Subcutaneous adipose tissue (tissue), 4 donors: ENCODE results near the gene COQ3. TPM values are rescaled to one million over a fixed set of nuclear protein-coding genes. Genes with fewer than 3 reads are reported as not detected.

Experiments
- total RNA-seq, 4 donors: library from RNA; depleted of rRNA; stranded (reverse); fragments of >200 nt; gene quantifications; one replicate each; pipeline ENCODE4 v1.1.0, GENCODE V29; 2016
- TF ChIP-seq, protein P1 (sequence below): fragments of 450-650 bp; IDR thresholded peaks from one replicate; pipeline ENCODE4 v1.5.1; 2016; ENCODE audit warnings: low read depth, mild to moderate bottlenecking, control low read depth, antibody characterized with exemption, moderate library complexity

The COQ3 gene
- total RNA-seq, 4 donors from 2014 or later: 2.4 to 10.2 (median 2.8) TPM

DNA sequence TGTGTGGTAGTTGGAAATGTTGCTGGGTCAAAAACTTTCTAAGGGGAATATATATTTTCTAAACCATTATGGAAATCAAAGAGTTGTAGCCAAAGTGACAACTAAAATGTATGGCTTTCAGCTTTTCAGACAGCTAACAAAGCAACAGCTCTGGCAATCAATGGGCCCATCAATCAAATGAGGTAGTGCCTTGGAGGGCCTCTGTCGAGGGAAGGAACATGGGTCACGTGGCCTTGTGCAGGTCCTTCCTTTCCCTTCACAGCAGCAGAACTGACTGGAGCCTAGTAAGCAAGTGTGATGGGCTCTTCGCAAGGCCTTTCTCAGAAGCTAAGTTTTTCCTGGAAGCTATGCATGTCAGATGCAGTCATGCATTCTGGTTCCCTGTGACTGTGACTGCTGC, 62.5 kb downstream of the COQ3 start:
- TF ChIP-seq, protein P1, sequence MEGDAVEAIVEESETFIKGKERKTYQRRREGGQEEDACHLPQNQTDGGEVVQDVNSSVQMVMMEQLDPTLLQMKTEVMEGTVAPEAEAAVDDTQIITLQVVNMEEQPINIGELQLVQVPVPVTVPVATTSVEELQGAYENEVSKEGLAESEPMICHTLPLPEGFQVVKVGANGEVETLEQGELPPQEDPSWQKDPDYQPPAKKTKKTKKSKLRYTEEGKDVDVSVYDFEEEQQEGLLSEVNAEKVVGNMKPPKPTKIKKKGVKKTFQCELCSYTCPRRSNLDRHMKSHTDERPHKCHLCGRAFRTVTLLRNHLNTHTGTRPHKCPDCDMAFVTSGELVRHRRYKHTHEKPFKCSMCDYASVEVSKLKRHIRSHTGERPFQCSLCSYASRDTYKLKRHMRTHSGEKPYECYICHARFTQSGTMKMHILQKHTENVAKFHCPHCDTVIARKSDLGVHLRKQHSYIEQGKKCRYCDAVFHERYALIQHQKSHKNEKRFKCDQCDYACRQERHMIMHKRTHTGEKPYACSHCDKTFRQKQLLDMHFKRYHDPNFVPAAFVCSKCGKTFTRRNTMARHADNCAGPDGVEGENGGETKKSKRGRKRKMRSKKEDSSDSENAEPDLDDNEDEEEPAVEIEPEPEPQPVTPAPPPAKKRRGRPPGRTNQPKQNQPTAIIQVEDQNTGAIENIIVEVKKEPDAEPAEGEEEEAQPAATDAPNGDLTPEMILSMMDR: no peak

DNA sequence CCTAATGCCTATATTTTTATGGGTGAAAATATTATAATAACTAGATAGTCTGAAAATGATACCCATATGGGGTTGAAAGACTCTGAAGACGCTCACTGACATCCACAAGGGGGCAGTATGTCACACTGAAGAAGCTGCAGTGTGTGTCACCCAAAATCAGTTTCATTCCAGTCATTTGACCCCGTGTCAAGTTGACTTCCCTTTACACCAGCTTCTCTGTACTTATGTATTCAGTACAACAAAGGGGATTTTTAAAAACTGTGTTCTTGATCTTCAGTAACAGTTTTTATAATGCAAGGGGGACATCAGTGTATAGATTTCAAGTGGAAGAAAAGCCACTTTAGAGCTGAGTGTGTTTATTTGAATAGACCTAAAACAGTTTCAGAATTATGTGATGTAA, 63.8 kb downstream of the COQ3 start:
- TF ChIP-seq, protein P1: no peak

DNA sequence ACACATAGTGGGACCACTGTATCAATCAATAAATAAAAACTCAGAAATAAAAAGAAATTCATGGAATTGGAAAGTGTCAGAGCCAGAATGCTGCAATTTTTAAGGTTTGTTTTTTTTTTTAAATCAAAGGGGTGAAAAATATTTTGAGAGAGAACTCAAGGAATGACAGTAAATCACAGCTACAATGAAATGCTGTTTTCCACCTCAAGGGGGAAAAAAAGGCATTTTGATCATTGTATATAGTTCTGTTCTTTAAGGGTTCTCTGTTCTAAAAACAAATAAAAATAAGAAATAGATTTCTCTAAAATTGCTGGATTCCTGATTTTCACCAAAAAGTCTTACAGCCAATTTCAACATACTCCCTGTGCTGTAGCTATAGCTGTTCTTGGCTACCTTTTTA, 69.0 kb downstream of the COQ3 start:
- TF ChIP-seq, protein P1: no peak

Other genes starting within 250 kb of the COQ3 start
- gene FAXC, start 44.5 kb downstream of the COQ3 start, total RNA-seq: under 1 TPM in 1 of 4 donors, not detected in 3; under 0.01 TPM
- gene PNISR, start 31.1 kb upstream of the COQ3 start, total RNA-seq: 100 to 1,000 TPM; 165 to 186 (median 181) TPM
- 10 to 100 TPM; 15.1 to 23.3 (median 19.1) TPM for gene USP45, start 121.2 kb upstream of the COQ3 start, total RNA-seq
- 10 to 100 TPM; 48.2 to 77.3 (median 53.9) TPM for gene CCNC, start 174.5 kb upstream of the COQ3 start, total RNA-seq
- gene PRDM13, start 212.6 kb upstream of the COQ3 start, total RNA-seq: not detected